KG1 (cell line): Measurements from ENCODE around the gene ME3.
"Not testable (repeated sequence)": the region's sequence is repeated elsewhere in the genome, so short reads cannot be mapped to it uniquely, and the experiment has no call there.

ENCODE experiments used
- DNase-seq: peaks from one replicate; lab custom pipeline; 2025; lab: John Stamatoyannopoulos, UW

ME3 gene

DNA sequence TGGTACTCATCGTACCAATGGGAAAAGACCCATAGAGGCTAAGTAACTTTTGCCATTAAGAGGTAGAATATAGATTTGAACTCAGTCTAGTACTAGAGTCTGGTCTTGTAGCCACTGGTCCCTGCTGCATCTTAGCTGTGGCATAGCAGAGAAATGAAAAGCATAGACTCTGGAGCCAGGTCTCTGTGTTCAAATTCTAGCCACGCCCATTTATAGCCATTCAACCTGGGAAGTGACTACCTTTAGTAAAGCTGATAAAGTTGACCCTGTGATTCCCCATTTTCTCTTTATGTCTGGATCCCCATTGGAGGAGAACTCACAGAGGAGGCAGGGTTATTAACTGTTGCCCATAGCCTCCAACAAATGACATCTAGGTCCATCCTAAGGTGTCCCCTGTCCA, 113.6 kb downstream of the ME3 start:
- no peak for DNase-seq

DNA sequence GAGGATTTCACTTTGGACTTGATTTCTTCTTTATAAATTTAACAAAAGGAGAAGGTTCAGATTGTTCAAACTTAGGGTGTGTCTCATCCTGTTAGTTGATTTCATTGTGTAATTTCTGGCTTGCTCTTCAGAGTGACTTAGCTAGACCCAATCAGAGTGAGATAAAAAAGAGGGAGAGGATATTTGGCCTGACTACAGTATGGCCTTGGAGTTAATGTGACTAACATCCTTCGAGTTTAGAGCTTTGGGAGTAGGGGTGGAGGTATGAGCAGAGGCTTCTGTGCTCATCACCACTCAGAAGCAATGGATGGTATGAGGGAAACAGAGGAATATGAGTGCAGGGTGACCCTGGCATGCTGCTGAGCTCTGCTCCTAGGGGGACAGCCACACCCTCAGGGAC, 114.2 kb downstream of the ME3 start:
- DNase-seq, result no peak

DNA sequence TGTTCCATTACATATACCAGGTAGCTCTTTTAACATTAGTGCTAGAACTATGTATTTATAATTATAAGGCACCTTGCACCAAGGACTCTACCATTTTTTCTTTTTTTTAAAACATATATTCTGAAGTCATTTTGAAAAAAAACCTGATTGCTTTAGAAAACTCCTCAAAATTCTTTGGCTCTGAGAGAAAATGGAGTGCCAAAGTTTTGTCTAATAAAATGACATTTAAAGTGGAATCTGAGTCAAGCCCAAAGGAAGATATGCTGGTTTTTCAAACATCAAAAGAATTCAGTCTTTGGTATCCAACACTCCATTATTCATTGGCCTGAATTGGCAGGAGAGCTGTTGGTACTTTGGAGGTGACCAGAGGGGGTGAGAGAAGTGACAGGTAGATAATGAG, 116.5 kb downstream of the ME3 start:
- no peak for DNase-seq

DNA sequence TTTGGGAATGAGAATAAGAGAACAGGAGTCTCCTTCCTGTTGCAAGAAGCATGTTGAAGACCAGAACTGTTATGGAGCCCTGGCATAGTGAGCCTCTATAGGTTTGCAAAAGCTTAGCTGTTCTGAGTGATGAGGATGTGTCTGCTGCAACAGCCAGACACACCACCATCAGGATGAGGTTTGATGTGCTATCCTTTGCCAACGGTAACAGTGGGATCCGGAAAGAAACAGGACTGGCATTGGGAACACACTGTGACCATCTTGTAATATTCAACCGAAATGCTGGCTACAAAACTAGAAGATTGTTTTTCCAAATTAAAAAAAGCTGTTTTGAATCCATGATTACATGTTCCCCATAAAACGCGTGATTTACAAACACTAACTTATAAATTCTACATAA, 117.0 kb downstream of the ME3 start:
- DNase-seq, result no peak

DNA sequence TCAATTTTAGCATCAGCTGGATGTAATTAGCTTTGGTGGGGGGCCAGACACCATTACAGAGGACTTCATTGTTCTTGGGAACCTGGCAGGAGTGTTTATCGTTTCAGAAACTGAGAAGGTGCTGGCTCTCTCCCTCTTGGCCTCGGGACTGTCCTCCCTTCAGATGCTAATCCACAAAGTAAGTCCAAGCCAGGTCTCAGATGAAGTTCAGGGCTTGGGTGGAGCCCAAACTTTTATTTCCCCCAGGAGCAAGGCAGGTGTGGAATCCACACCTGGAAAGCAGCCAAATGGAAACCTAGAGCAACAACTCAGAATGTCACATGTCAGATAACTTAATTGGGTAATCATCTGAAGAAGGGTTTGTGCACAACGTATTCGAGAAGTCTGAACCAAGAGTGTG, 119.2 kb downstream of the ME3 start:
- no peak for DNase-seq

DNA sequence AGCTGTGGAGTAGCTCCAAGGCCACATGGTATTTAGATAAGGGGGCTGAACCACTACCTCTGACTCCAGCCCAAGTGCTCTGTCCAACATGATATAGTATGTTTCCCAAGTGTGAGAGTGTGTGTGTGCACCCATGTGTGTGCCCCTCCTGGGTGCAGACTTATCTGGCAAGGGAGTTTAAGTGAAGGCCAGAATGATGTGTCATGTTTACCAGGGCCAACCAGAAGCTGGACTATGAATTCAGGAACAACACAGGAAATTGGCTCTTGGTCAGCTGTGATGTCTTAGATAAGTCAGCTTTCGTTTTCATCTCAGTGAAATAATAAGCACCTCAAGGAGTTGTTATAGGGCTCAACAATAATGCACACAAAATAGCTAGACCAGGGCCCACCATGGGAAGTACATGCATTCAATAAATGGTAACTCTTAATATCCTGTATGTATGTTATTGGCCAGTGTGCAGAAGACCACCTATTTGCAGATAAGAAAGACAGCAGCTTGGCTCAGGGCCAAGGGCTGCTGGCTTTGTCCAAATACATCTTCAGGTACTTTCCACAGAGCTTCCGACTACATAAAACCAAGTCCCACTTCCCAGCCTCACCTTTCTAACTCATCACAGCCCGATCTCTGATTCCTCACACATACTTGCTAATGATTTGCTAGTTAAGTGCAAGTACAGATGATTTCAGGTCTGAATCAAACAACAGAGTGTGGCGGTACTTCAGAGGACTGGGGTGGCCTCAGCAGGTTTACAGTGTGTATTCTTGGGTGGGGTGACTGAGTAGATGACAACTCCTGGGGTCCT, 120.9 kb downstream of the ME3 start:
- DNase-seq, result no peak

DNA sequence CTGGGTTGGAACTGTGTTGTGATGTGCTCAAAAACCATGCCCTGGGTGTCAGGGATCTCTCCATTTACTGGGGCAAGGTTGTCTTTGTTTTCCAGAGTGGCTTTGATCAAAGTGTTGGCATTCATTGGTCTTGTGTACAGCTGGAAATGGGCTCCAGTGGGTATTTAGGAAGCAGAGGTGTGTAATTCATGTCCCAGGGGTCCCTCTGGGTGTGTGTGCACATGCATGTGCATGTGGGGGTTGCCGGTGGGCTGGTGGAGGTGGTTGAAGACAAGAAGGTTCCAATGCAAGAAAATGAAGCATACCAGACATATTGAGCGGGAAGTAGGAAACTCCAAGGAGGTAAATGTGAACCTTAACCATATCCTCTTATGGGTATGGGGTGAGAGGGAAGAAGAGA, 121.7 kb downstream of the ME3 start:
- DNase-seq, result no peak

DNA sequence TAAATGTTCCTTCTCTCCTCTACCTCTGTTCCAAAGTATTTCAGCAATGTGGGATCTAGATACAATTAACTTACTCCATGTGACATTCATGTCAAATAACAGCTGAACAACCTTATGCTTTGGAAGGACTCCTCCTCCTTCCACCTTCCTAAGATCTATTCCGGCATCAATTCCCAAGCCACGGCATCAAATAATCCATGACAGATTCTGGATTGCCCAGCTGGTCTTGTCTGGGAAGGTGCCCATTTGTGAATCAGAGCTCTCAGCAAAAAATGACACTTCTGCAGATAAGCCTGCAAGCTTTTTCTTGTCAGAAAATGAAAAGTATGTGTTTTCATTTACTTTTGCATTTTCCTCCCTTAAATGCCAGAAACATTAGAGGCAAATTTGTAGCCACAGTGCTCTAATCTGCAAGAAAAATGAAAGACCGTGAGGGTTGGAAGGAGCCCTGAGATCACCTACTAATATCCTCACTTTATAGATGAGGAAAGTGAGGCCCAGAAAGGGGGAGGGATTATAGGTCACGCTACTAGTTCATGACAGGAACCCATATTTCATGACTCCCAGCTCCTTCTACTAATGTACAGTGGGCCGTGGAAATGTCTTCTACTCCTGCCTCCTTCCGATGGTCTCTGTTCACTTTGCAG, 124.0 kb downstream of the ME3 start:
- DNase-seq, result no peak

DNA sequence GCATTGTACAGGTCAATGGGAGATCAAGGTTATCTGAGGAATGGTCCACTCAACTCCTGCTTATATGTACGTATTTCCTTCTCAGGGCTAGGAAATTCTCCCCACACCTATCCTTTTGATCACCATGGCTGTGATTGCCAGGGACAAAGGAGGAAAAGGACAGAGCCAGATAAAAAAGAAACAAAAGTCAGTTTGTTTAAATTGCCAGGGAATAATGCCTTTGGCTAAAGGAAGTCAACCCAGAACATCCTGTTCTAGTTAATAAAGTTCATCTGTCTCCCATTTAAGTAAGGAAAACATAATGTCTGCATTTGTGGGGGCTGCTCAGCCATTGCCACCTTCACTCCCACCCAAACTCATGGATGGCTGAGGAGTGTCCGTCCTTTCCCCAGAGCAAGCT, 124.7 kb downstream of the ME3 start:
- no peak for DNase-seq

DNA sequence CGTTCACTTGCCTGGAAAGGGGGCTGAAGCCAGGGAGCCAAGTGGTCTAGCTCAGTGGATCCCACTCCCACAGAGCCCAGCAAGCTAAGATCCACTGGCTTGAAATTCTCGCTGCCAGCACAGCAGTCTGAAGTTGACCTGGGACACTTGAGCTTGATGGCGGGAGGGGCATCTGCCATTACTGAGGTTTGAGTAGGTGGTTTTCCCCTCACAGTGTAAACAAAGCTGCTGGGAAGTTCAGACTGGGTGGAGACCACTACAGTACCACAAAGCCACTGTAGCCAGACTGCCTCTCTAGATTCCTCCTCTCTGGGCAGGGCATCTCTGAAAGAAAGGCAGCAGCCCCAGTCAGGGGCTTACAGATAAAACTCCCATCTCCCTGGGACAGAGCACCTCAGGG, 131.1 kb downstream of the ME3 start:
- DNase-seq, result not testable (repeated sequence)

DNA sequence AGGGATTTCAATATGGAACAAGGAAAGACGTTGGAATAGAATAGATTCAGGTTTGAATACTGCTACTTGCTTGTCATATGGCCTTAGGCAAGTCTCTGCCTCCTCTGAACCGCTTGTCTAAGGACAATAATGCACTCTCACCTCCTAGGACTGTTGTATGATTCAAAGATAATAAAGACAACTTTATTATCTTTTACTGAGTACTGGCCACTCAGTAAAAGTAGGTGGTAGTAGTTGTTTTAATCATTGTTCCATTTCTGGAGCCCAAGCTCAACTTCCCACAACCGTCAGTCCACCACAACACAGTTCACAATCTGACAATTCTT, 134.2 kb downstream of the ME3 start:
- DNase-seq, result no peak

DNA sequence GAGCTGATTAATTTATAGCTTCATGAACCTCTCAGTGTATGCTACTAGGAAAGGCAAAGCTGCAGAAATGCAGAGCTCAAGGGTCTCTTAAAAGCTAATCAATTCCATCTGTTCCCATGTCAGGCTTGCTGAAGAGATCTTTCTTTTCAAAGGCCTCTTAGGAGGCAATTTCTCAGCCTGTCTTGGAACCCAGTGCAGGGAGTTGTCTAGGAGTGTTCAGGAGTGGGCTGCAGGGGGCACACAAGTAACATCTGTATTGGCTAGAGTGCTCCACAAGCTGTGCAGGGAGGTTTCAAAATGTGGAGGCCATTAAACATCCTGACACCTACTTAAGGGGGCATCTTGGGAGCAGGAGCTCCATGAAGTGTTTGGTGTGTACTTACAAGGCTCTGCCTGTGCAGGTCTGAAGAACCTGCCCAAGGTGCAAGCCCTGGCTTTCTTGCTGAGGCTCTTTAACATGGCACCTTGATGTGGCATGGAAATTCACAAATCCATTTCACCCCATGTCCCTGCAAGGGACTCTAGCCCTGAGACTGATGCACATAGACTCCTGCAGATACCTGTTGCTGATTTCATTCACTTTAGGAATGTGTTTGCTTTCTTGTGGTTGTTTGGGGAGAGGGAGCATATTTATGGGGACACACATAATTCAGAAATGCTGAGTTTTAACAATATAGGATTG, 134.7 kb downstream of the ME3 start:
- DNase-seq, result no peak

DNA sequence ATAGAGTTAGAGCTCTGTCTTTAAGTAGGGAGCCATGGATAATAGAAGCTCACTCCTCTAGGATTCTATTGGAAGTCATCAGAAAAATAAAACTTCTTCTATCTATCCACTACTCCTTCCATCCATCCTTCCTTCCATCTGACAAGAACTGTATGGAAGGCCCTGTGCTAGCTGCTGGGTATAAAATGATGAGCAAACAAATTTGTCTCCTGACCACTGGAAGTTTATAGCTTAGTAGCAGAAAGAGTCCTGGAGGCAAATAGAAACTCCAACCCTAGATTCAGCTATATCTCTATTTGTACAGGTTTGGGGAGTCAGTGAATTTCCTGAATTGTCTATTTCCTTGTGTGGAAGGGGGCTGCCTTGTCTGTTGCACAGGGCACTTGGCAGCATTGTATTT, 136.6 kb downstream of the ME3 start:
- no peak for DNase-seq

DNA sequence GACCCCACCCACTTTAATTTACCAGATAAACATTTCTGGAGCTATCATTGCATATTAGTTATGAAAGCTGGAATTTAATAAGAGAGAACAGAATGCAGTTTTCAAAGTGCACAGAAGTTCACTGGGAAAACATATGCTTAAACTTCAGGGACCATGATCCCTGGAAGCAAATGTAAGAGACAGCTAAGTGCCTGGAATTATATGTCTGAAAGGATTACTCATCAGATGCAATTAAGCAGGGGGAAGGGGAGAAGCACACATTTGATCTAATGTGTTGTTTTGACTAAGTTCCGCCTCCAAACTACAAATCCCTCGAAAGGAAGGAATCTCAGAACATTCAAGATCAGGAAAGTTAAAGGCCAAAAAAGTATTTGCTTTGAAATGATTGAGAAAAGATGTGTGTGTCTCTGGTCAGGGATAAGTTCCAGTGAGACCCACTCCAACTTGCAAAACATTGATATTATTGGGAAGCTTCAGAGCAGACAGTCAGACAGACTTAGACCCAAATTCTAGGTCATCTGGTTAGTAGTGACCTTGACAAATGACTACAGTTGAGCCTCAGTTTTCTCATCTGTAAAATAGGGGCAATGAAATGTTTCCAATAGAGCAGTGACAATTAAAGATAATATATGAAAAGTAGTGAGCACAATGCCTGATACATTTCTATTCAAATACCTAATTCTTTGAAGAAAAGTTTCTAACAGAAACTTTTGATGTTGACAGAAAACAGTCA, 147.6 kb downstream of the ME3 start:
- no peak for DNase-seq

DNA sequence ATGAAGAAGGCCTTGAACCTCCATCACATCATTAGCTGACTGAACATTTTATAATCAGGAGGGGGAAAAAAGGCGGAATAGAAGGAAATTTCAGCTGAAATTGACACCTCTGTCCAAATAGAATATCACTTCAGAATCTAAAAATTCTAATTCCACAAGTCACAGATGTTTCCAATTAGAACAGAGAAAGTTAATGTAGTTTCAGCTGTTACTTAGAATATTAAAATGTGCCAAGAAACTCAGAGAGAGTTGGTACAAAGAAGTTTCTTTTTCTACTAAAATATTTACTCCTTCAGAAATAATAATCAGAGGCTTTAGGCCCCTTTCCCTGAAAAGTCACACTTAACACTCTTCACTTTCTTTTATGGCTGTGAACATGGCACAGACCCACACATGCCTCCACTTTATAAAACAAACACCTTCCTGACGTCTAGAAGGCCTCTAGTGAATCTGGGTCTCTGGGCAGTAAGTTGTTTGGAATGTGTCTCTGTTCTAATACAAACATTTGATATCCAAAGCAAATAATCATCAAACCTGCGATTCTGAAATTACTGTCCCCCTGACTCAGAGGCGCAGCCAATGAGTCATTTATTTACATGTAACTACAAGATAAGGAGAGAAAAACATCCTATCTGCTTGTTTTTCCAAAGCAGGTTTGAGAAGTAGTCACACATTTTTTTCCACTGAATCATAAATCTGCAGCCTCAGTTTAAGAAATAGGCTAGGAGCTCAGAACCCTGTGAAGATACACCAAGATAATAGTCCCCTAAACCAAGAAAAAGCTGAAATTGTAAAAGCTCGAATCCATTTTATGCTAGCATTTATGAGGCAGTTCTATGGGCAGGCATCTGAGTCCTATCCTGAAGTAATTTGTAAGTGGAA, 148.4 kb downstream of the ME3 start:
- DNase-seq, result no peak

DNA sequence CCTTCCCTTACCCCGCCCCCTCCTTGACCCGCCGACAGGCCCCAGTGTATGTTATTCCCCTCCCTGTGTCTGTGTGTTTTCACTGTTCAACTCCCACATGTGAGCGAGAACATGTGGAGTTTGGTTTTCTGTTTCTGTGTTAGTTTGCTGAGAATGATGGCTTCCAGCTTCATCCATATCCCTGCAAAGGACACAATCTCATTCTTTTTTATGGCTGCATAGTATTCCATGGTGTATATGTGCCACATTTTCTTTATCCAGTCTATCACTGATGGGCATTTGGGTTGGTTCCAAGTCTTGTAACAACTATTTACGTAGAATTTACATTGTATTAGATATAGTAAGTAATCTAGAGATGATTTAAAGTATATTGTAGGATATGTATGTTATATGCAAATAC, 149.9 kb downstream of the ME3 start:
- not testable (repeated sequence) for DNase-seq

DNA sequence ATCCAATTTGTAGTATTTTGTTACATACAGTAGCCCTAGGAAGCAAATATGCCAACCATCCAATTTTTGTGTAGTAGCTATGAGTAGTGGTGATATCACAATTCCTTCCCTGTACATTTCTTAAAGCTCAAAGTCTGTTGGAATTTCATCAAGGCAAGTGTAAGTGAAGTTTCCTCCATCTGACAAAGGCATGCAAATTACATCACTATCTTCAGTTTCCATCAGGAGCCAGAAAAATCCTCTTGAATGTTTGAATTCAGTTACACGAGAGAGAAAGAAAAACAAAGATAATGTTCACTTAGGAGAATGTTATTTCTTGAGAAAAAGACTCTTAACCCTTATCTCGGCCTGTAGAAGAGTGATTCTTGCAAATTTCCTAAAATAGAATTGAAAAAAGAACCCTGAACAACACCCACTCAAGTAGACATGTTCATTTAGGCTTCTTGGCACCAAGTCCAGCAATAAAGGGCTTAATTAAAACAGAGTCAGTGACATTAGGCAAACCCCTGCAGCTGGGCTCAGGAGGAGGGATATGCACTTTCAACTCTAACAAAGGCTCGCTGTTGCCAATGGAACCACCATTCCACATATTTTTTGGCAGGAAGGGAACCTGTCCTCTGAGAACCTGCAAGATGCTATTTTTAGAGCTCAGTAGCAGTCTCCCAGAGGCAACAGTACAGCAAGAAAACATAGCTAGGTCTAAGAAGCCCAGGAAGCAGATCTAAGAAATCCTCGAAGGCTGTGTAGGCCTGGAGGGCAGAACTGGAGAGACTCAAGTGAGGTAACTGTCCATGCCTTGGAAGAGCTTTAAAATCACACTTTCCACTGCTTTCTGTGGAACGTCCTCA, 153.1 kb downstream of the ME3 start:
- DNase-seq, result no peak

DNA sequence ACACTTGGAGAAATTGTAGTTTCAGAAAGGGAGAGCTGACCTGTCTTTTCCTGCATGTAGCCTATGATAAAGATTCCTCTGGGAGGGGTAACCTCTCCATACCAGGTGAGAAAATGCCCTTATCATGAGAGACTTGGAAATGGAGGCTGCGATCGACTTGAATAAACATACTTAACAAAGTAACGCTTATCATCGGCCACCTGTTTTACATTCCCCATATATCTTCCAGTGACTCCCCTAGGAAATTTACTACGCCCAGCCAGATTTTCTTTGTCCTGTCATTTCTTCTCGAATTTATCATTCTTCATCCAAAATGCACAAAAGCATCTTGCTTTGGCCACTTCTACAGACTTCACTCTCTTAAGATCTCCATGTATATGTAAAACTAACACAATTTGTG, 154.2 kb downstream of the ME3 start:
- DNase-seq, result no peak

DNA sequence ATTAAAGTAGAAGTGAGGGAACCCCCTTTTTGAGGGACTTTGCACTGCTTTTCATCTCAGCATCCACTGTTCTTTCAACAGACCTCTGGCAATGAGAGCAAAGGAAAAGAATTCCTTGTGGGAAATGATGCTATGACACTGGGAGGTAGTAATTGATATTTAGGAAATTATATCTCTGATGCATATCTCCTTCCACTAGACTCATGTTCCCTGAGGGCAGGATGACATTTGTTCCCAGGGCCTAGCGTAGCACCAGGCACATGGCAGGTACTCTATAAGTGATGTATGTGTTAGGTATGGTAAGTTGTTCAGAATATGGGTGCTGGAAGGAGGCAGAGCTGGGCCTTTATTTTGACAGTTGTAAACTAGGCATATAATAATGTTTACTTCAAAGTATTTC, 154.9 kb downstream of the ME3 start:
- DNase-seq, result no peak

DNA sequence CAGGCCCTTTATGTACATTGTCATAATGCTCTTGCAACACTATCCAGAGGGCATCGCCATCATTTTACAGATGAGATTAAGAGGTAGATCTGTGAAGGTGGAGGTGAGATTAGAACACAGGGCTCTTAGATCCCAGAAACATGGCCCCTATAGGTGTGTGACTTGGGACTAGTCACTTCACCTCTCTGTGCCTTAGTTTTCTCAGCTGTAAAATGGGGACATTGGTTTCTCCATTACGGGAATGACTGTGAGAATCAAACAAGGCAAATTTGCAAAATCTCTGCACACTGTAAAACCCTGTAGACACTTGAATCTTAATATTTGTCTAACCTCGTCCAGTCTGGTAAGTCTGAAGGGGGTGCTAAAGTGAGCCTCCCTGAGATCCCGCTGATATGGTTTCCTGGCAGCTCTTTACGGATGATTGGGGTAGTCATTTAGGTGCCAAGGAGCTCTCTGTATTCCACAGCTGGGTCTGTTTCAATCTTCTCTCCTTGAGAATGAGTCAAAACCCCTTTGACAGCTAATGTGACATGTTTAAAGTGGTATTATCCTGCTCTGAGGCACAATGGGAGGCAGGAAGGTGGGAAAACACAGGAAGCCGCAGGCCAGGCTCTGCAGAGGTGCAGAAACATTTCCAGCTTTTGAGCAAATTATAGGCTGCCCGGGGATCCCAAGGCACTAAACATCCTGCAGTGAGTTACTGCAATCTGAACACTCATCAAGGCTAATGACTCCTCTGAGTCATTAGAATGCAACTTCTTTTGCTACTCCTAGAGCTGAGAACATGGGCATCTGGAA, 156.9 kb downstream of the ME3 start:
- no peak for DNase-seq
